ENCODE data around the gene MECP2. TPM values are rescaled to one million over a fixed set of nuclear protein-coding genes. Genes with fewer than 3 reads are reported as not detected.

Gene MECP2
- total RNA-seq, 4 donors from 2014 or later = 22.1 to 53.1 (median 37.8) TPM

- WGBS, 2 donors (ENCODE audit: low coverage in 1 of 2) = 81% methylated on average over 15 of the region's 18 CpGs; no CpG with 5 or more reads in 1 of the 2 donors
- no peak for DNase-seq
- Histone ChIP-seq H3K9me3 (no peaks in the 10 kb centered on the region), H3K36me3 (no peaks in the 10 kb centered on the region), H3K27ac (no peak overlapping the region), H3K4me3 (no peak overlapping the region), H3K27me3 (no peaks in the 10 kb centered on the region), H3K4me1 (peaks cover 0 to 4% (median 2%) of the 10 kb centered on the region in 4 donors)
- in situ Hi-C loops (cut with MboI; ENCODE audit: low pct_ligation_motif_present in 1 of 4, low pct_unique_long_range_greater_than_20kb in 1 of 4, low sequenced_read_pairs in 3 of 4) (no loop called here), intact Hi-C loops (cut with DNase I; ENCODE audit: low total_unique reads) (loop anchor here (5.0 kb wide), 1 partner anchor 41 kb away; no protein-coding TSS in a partner anchor)
- no peak for TF ChIP-seq POLR2AphosphoS5 (IDR thresholded peaks at IDR 0.05)
- no peak for TF ChIP-seq CTCF (IDR thresholded peaks at IDR 0.05)
- no peak for TF ChIP-seq POLR2A (IDR thresholded peaks at IDR 0.05)
- TF ChIP-seq EP300 (IDR thresholded peaks at IDR 0.05; ENCODE audit: low read depth) = no peak
Observed at GRCh38 chrX:154011376-154012335, 85.9 kb downstream of the MECP2 start.

- intact Hi-C loops (cut with DNase I; ENCODE audit: low total_unique reads) (loop anchor here (5.0 kb wide), 1 partner anchor 42 kb away; no protein-coding TSS in a partner anchor), in situ Hi-C loops (cut with MboI; ENCODE audit: low pct_ligation_motif_present in 1 of 4, low pct_unique_long_range_greater_than_20kb in 1 of 4, low sequenced_read_pairs in 3 of 4) (no loop called here)
- Histone ChIP-seq H3K27me3 (no peaks in the 10 kb centered on the region), H3K36me3 (no peaks in the 10 kb centered on the region), H3K4me3 (no peak overlapping the region), H3K27ac (no peak overlapping the region), H3K9me3 (no peaks in the 10 kb centered on the region), H3K4me1 (peaks cover 0 to 4% (median 2%) of the 10 kb centered on the region in 4 donors)
- 83% methylated on average over 17 of the region's 18 CpGs; no CpG with 5 or more reads in 1 of the 2 donors for WGBS, 2 donors (ENCODE audit: low coverage in 1 of 2)
- no peak for DNase-seq
- TF ChIP-seq POLR2A (IDR thresholded peaks at IDR 0.05) (no peak), EP300 (IDR thresholded peaks at IDR 0.05; ENCODE audit: low read depth) (no peak), CTCF (IDR thresholded peaks at IDR 0.05) (no peak), POLR2AphosphoS5 (IDR thresholded peaks at IDR 0.05) (no peak)
Observed at GRCh38 chrX:154010330-154011087, 87.0 kb downstream of the MECP2 start.

- intact Hi-C loops (cut with DNase I; ENCODE audit: low total_unique reads) = no loop called here
- in situ Hi-C loops (cut with MboI; ENCODE audit: low pct_ligation_motif_present in 1 of 4, low pct_unique_long_range_greater_than_20kb in 1 of 4, low sequenced_read_pairs in 3 of 4) = no loop called here
- no peaks in the 10 kb centered on the region for H3K4me1 ChIP-seq
- no peak overlapping the region for H3K27ac ChIP-seq
- TF ChIP-seq POLR2A (IDR thresholded peaks at IDR 0.05) (no peak), EP300 (IDR thresholded peaks at IDR 0.05; ENCODE audit: low read depth) (no peak), CTCF (IDR thresholded peaks at IDR 0.05) (no peak), POLR2AphosphoS5 (IDR thresholded peaks at IDR 0.05) (no peak)
- no peak overlapping the region for H3K4me3 ChIP-seq
- H3K27me3 ChIP-seq = no peaks in the 10 kb centered on the region
- no peaks in the 10 kb centered on the region for H3K9me3 ChIP-seq
- WGBS, 2 donors (ENCODE audit: low coverage in 1 of 2) = 72% methylated on average over 4 of the region's 4 CpGs; no CpG with 5 or more reads in 1 of the 2 donors
- H3K36me3 ChIP-seq = no peaks in the 10 kb centered on the region
- DNase-seq = no peak
Observed at GRCh38 chrX:154008521-154008920, 89.0 kb downstream of the MECP2 start.

GRCh38 chrX:154006947-154007346 lies 90.6 kb downstream of the MECP2 start:
- WGBS, 2 donors (ENCODE audit: low coverage in 1 of 2) = 92% methylated on average over 20 of the region's 20 CpGs; no CpG with 5 or more reads in 1 of the 2 donors
- TF ChIP-seq CTCF (IDR thresholded peaks at IDR 0.05) (no peak), POLR2A (IDR thresholded peaks at IDR 0.05) (no peak), EP300 (IDR thresholded peaks at IDR 0.05; ENCODE audit: low read depth) (no peak), POLR2AphosphoS5 (IDR thresholded peaks at IDR 0.05) (no peak)
- in situ Hi-C loops (cut with MboI; ENCODE audit: low pct_ligation_motif_present in 1 of 4, low pct_unique_long_range_greater_than_20kb in 1 of 4, low sequenced_read_pairs in 3 of 4) (no loop called here), intact Hi-C loops (cut with DNase I; ENCODE audit: low total_unique reads) (no loop called here)
- H3K4me1 ChIP-seq = no peaks in the 10 kb centered on the region
- H3K4me3 ChIP-seq = no peak overlapping the region
- H3K36me3 ChIP-seq = no peaks in the 10 kb centered on the region
- no peaks in the 10 kb centered on the region for H3K27me3 ChIP-seq
- no peak overlapping the region for H3K27ac ChIP-seq
- H3K9me3 ChIP-seq = no peaks in the 10 kb centered on the region
- DNase-seq = no peak
